Measurements from ENCODE around the gene RNF8. TPM values are rescaled to one million over a fixed set of nuclear protein-coding genes. Genes with fewer than 3 reads are reported as not detected.

The RNF8 gene
- polyA plus RNA-seq, 1 experiment = 13.3 TPM

DNA sequence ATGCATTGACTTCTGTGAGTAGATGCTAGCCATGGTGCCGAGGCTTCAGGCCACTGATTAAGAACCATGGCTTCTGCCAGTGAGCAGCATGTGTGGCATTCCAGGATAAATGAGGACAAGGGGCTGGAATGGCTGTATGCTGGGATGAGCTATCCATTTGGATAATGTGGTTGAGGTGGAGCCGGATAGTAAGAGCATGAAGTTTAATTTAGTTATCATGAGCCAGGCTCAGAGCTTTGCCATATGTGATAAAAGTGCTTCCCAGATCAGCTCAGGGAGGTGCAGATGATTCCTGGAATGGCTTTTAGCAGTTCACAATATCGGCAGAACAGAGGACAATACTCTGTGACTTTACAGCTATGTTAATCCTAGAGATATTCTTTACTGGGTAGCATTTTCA is 34.6 kb upstream of the RNF8 start:
- DNase-seq (ENCODE audit: low read depth) = no peak
- ChIA-PET POLR2A (no interaction called here), CTCF (interaction anchor here (0.6 to 1.6 kb wide), 3 partner anchors 8 to 297 kb away, joined by 3 to 8 read pairs (median 3); no protein-coding TSS in a partner anchor)
- Histone ChIP-seq H3K36me3 (ENCODE audit: control insufficient read depth, insufficient read depth, low read length) (peaks cover 20% of the 10 kb centered on the region), H3K27me3 (ENCODE audit: control insufficient read depth, insufficient read depth, low read length) (no peaks in the 10 kb centered on the region), H3K4me3 (ENCODE audit: low read depth, low read length) (no peak overlapping the region)
- TF ChIP-seq, protein P1, sequence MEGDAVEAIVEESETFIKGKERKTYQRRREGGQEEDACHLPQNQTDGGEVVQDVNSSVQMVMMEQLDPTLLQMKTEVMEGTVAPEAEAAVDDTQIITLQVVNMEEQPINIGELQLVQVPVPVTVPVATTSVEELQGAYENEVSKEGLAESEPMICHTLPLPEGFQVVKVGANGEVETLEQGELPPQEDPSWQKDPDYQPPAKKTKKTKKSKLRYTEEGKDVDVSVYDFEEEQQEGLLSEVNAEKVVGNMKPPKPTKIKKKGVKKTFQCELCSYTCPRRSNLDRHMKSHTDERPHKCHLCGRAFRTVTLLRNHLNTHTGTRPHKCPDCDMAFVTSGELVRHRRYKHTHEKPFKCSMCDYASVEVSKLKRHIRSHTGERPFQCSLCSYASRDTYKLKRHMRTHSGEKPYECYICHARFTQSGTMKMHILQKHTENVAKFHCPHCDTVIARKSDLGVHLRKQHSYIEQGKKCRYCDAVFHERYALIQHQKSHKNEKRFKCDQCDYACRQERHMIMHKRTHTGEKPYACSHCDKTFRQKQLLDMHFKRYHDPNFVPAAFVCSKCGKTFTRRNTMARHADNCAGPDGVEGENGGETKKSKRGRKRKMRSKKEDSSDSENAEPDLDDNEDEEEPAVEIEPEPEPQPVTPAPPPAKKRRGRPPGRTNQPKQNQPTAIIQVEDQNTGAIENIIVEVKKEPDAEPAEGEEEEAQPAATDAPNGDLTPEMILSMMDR (IDR thresholded peaks at IDR 0.05; ENCODE audit: insufficient read depth, low read depth, low read length) = no peak

DNA sequence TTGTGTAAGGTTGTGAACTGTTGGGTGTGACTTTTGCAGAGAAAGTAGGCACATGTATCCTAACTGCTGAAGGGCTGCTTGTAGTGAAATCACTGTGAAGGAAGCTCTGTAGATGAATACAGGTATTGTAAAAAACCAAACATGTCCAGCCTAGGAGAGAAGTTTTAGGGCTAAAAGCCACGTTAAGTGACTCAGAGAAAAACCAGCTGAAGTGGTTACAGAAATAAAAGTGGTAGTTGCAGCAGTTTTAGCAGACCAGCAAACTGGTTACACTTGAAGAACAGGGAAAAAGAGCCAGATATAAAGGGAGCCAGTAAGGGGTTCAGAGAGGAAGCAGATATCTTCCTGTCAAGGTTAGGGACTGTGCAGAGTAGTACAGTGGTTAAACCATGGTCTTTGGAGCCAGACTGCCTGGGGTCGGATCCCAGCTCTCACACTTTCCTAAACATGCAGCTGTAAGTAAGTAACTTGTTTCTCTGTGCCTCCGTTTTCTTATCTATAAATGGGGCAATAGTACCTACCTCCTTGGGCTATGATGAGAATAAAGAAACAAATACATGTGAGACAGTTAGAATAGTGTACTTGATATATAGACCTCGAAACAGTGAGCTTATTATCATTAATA is 33.8 kb upstream of the RNF8 start:
- ChIA-PET POLR2A (interaction anchor here (0.5 kb wide), 1 partner anchor 933 kb away, joined by 3 read pairs; no protein-coding TSS in a partner anchor), CTCF (interaction anchor here (0.6 to 2.3 kb wide), 5 partner anchors 9 to 372 kb away, joined by 3 to 10 read pairs (median 4); no protein-coding TSS in a partner anchor)
- Histone ChIP-seq H3K4me3 (ENCODE audit: low read depth, low read length) (no peak overlapping the region), H3K27me3 (ENCODE audit: control insufficient read depth, insufficient read depth, low read length) (no peaks in the 10 kb centered on the region), H3K36me3 (ENCODE audit: control insufficient read depth, insufficient read depth, low read length) (peaks cover 19% of the 10 kb centered on the region)
- TF ChIP-seq, protein P1 (IDR thresholded peaks at IDR 0.05; ENCODE audit: insufficient read depth, low read depth, low read length) = no peak
- no peak for DNase-seq (ENCODE audit: low read depth)

DNA sequence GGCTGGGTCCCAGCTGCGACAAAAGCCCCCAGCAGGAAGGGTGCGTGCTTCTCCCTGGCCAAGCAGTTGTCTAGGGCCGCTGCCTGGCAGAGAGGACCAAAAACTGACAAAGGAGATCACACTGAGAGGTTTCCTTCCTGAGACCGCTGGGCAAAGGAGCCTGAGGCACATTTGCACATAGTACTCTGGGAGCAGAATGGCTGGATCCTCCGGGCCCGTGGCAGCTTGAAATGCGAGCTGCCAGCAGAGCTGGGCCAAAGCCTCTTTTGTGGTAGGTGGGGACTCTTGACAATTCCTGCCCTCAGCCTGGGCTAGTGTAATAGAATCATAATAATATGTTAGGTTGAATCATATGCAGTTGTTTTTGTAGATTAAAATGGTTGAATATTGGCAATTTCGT is 33.1 kb upstream of the RNF8 start:
- H3K36me3 ChIP-seq (ENCODE audit: control insufficient read depth, insufficient read depth, low read length) = peaks cover 17% of the 10 kb centered on the region
- TF ChIP-seq, protein P1 (IDR thresholded peaks at IDR 0.05; ENCODE audit: insufficient read depth, low read depth, low read length) = no peak
- H3K27me3 ChIP-seq (ENCODE audit: control insufficient read depth, insufficient read depth, low read length) = no peaks in the 10 kb centered on the region
- ChIA-PET POLR2A (interaction anchor here (0.7 kb wide), 1 partner anchor 63 kb away, joined by 4 read pairs; the partner anchor contains the start of gene TBC1D22B), CTCF (interaction anchor here (1.5 to 2.3 kb wide), 2 partner anchors 12 to 372 kb away, joined by 4 to 10 read pairs; no protein-coding TSS in a partner anchor)
- no peak for DNase-seq (ENCODE audit: low read depth)
- H3K4me3 ChIP-seq (ENCODE audit: low read depth, low read length) = no peak overlapping the region

DNA sequence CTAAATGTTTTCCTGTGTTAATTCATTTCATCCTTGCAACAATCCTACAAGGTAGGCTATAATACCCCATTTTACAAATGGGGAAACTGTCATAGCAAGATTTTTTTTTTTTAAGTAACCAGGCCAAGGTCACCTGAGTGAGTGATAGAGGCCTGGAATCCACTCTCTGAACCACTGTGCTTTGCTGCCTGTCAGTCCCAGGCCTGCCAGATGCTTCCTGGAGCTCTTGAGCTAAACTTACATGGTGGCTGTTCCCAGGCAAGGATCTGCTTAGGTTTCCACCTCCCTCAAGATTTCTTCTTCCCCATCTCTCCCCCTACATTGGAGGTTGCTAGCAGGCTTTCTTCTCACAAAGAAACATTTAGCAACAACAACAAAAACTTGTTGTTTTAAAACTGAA is 32.7 kb upstream of the RNF8 start:
- no peak overlapping the region for H3K4me3 ChIP-seq (ENCODE audit: low read depth, low read length)
- TF ChIP-seq, protein P1 (IDR thresholded peaks at IDR 0.05; ENCODE audit: insufficient read depth, low read depth, low read length) = no peak
- H3K27me3 ChIP-seq (ENCODE audit: control insufficient read depth, insufficient read depth, low read length) = no peaks in the 10 kb centered on the region
- CTCF ChIA-PET = interaction anchor here (1.5 to 2.3 kb wide), 2 partner anchors 11 to 371 kb away, joined by 4 to 10 read pairs; no protein-coding TSS in a partner anchor
- peaks cover 16% of the 10 kb centered on the region for H3K36me3 ChIP-seq (ENCODE audit: control insufficient read depth, insufficient read depth, low read length)
- no peak for DNase-seq (ENCODE audit: low read depth)
- POLR2A ChIA-PET = interaction anchor here (0.7 kb wide), 1 partner anchor 64 kb away, joined by 4 read pairs; the partner anchor contains the start of gene TBC1D22B

DNA sequence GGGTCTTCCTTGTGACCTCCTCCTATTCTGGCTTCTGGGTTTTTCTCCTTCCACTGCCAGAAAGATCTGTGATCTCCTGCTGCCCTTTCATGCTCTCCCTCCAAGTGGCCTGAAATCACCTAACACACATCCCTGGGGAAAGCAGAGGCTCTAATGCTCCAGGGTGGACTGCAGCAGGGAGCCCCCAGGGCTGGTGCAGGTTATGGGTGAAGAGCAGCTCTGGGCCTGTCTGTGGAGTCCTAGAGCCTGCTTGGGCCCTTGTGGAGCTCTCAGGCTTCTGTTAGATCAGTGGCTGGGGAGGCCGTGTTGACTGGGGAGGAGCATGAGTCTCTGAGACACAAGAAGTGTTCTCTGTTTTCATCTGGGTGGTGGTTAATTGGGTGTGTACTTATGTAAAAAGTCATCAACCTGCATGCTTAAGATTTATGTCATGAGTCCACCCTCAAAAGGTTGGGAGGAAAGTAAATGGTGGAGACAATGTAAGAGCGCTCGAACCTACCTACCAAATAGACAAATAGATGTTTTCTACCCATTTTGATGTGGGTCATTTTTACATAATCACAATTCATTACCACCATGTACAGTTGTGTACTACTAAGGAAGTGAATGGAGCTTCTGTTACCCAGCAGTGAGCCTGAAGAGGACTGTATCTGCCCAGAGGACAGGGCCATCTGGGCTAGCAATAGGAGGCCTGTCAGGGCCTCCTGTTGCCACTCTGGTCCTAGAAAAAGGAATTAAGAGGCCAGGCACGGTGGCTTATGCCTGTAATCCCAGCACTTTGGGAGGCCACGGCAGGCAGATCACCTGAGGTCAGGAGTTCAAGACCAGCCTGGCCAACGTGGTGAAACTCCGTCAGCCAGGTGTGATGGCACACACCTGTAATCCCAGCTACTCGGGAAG is 32.0 kb upstream of the RNF8 start:
- CTCF ChIA-PET = interaction anchor here (1.5 to 2.3 kb wide), 2 partner anchors 11 to 371 kb away, joined by 4 to 10 read pairs; no protein-coding TSS in a partner anchor
- DNase-seq (ENCODE audit: low read depth) = no peak
- TF ChIP-seq, protein P1 (IDR thresholded peaks at IDR 0.05; ENCODE audit: insufficient read depth, low read depth, low read length) = no peak
- POLR2A ChIA-PET = no interaction called here
- H3K4me3 ChIP-seq (ENCODE audit: low read depth, low read length) = no peak overlapping the region
- peaks cover 10% of the 10 kb centered on the region for H3K36me3 ChIP-seq (ENCODE audit: control insufficient read depth, insufficient read depth, low read length)
- no peaks in the 10 kb centered on the region for H3K27me3 ChIP-seq (ENCODE audit: control insufficient read depth, insufficient read depth, low read length)
